GM10266 (cell line): ENCODE data around the gene COQ10A.

Experiments
- DNase-seq: peaks from one replicate; pipeline ENCODE4 v3.0.0; 2012; ENCODE audit errors: extremely low spot score
- TF ChIP-seq, protein P1 (sequence below): IDR thresholded peaks from 2 replicates; pipeline ENCODE4 v1.5.1; 2012; ENCODE audit warnings: mild to moderate bottlenecking, low read depth; ENCODE audit not compliant: control insufficient read depth, insufficient read depth; ENCODE audit errors: missing control alignments

Gene COQ10A

GRCh38 chr12:56257071-56257470 is 9.7 kb upstream of the COQ10A start:
- TF ChIP-seq, protein P1, sequence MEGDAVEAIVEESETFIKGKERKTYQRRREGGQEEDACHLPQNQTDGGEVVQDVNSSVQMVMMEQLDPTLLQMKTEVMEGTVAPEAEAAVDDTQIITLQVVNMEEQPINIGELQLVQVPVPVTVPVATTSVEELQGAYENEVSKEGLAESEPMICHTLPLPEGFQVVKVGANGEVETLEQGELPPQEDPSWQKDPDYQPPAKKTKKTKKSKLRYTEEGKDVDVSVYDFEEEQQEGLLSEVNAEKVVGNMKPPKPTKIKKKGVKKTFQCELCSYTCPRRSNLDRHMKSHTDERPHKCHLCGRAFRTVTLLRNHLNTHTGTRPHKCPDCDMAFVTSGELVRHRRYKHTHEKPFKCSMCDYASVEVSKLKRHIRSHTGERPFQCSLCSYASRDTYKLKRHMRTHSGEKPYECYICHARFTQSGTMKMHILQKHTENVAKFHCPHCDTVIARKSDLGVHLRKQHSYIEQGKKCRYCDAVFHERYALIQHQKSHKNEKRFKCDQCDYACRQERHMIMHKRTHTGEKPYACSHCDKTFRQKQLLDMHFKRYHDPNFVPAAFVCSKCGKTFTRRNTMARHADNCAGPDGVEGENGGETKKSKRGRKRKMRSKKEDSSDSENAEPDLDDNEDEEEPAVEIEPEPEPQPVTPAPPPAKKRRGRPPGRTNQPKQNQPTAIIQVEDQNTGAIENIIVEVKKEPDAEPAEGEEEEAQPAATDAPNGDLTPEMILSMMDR: no peak

DNA sequence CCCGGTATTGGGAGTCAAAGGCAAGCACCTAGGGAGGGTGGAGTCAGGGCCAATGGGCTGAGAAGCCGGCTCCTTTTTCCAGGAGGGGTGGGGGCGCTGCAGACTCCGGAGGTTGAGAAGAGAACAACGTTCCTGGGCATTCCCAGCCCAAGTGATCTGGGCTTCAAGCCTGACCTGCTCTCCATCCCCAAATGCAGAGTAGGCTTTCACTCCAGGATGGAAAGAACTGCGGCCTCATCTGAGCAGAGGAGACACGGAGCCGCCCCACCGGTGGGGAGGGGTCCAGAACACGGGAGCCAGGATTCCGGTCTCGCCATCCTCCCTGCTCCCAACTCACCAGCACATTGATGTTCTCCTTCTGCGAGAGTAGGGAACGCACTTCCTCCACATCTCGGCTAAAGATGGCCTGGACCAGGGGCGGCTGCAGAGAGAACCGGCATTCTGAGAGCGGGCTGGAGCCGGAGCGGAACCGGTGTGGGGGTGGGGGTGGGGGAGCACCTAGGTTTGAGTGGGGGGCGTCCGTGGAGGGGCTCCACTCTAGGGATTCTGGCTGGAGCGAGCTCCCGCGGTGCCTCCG is 9.2 kb upstream of the COQ10A start:
- TF ChIP-seq, protein P1: no peak
- no peak for DNase-seq

More at GRCh38 chr12:56257071-56257470, 9.7 kb upstream of the COQ10A start:
- no peak for DNase-seq

DNA sequence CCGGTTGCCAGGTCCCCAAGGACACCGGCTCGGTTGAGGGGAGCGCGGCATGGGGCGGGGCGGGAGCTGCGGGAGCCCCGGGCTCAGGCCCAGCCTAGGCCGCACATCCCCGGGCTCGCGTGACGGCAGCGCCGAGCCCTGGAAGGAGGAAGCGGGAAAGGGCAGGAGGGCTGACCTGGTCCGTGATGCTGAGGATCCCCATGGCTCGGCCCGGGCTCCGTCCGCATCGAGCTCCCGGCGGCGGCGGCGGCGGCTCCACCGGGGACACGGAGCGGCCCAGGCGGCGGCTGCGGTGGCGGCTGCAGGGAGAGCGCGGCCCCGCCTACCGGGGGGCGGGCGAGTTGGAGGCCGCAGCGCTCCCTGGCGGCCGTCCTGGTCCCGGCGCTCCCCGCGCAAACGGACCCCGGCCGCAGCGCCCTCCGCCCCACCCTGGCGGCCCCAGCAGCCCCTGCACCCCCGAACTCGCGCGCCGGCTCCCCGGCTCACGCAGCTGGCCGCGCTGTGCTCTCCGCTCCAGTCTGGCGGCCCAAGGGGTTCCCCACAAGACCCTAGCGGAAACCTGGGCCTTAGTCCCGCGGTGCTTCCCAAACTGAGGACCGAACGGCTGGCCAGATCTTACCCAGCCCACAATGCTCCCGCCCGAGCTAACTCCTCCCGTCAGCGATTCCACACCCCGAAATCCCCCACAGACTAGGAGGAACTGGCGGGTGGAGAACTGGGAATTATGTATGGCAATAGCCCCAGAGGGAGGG is 8.5 kb upstream of the COQ10A start, which contains the start of gene ANKRD52:
Gene ANKRD52, minus strand, starts transcription at position 317 of the 752 bp plus-strand sequence. Its CDS starts 115 bp downstream, at position 202.
- TF ChIP-seq, protein P1: peak; percentile 88
- peak; percentile 98 for DNase-seq

GRCh38 chr12:56258820-56259183 is 7.9 kb upstream of the COQ10A start:
- DNase-seq: no peak
- TF ChIP-seq, protein P1: no peak

DNA sequence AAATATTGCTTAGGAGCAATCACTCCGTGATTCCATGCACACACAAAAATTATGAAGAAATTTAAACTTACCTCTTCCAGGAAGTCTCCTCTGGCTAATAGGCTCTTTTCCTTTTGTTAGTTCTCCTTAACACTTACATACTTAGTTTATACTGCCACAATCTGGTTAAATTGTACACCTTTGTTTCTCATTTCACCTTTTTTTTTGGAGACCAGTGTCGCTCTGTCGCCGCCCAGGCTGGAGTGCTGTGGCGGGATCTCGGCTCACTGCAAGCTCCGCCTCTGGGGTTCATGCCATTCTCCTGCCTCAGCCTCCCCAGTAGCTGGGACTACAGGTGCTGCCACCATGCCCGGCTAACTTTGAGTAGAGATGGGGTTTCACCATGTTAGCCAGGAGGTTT is 6.4 kb upstream of the COQ10A start:
- TF ChIP-seq, protein P1: no peak
- no peak for DNase-seq

GRCh38 chr12:56260921-56261320 is 5.8 kb upstream of the COQ10A start:
- no peak for DNase-seq
- TF ChIP-seq, protein P1: no peak
